HG03066 (cell line): ENCODE data around the gene ALG8.
"Not testable (repeated sequence)": the region's sequence is repeated elsewhere in the genome, so short reads cannot be mapped to it uniquely, and the experiment has no call there.

Experiments
- ATAC-seq: cut with Tn5 transposase; IDR thresholded peaks from one replicate; pipeline ENCODE4 v1.9.1; 2021; ENCODE audit warnings: low read depth; ENCODE audit not compliant: unreplicated experiment

ALG8 gene

GRCh38 chr11:78076733-78077403 lies 62.6 kb downstream of the ALG8 start:
- no peak for ATAC-seq

- ATAC-seq: no peak
Measured at GRCh38 chr11:78074756-78075155, 64.7 kb downstream of the ALG8 start.

- no peak for ATAC-seq
Measured at GRCh38 chr11:78072455-78072854, 67.0 kb downstream of the ALG8 start.

GRCh38 chr11:78071717-78072116 lies 67.7 kb downstream of the ALG8 start:
- no peak for ATAC-seq

- ATAC-seq: no peak
Measured at GRCh38 chr11:78070621-78071020, 68.8 kb downstream of the ALG8 start.

- ATAC-seq: no peak
Measured at GRCh38 chr11:78069465-78069864, 70.0 kb downstream of the ALG8 start.

GRCh38 chr11:78067704-78068103 lies 71.7 kb downstream of the ALG8 start:
- ATAC-seq: no peak

- ATAC-seq: no peak
Measured at GRCh38 chr11:78066471-78066870, 73.0 kb downstream of the ALG8 start.

GRCh38 chr11:78065203-78065602 lies 74.2 kb downstream of the ALG8 start:
- ATAC-seq: no peak

- no peak for ATAC-seq
Measured at GRCh38 chr11:78063440-78064181, 75.8 kb downstream of the ALG8 start, which contains the start of gene THRSP. TSS of gene THRSP (plus strand) at chr11:78063861. CDS start at chr11:78063882, 21 bp downstream.

GRCh38 chr11:78062671-78063070 lies 76.8 kb downstream of the ALG8 start:
- no peak for ATAC-seq

- ATAC-seq: no peak
Measured at GRCh38 chr11:78061921-78062311, 77.5 kb downstream of the ALG8 start.

- ATAC-seq: no peak
Measured at GRCh38 chr11:78061088-78061920, 78.1 kb downstream of the ALG8 start.

- ATAC-seq: no peak
Measured at GRCh38 chr11:78060533-78060932, 78.9 kb downstream of the ALG8 start.

- ATAC-seq: not testable (repeated sequence)
Measured at GRCh38 chr11:78059749-78060328, 79.6 kb downstream of the ALG8 start.

- no peak for ATAC-seq
Measured at GRCh38 chr11:78057462-78058055, 81.9 kb downstream of the ALG8 start.

GRCh38 chr11:78056093-78056492 lies 83.3 kb downstream of the ALG8 start:
- no peak for ATAC-seq

GRCh38 chr11:78054971-78055370 lies 84.5 kb downstream of the ALG8 start:
- no peak for ATAC-seq

- no peak for ATAC-seq
Measured at GRCh38 chr11:78050964-78051831, 88.2 kb downstream of the ALG8 start.
